A549 (cell line): ENCODE measurements around the gene MS4A8.

Experiments used
- HEYL ChIP-seq: fragments of 250-450 bp; sonication (Bioruptor Pico); IDR thresholded peaks from 2 replicates; pipeline ENCODE4 v1.8.0; 2021; ENCODE audit warnings: mild to moderate bottlenecking, moderate library complexity
- TF ChIP-seq, protein P1 (sequence below): fragments of >200 bp; sonication (Bioruptor Twin); formaldehyde crosslinking; IDR thresholded peaks from 3 replicates; pipeline ENCODE4 v1.5.1; 2016

DNA sequence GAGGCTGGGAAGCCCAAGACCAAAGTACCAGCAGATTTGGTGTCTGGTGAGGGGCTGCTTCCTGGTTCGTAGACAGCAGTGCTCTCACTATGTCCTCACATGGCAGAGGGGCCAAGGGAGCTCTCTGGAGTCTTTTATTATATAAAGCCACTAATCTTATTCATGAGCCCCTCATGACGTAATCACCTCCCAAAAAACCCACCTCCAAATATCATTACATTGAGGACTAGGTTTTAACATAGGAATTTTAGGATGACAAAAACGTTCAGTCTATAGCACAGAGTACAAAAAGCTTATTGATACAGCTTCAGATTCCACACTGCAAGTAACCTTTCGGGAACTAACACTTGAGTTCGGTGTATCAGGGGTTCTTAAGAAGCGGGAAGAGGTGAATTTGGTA is 21.0 kb downstream of the MS4A8 start:
- TF ChIP-seq, protein P1, sequence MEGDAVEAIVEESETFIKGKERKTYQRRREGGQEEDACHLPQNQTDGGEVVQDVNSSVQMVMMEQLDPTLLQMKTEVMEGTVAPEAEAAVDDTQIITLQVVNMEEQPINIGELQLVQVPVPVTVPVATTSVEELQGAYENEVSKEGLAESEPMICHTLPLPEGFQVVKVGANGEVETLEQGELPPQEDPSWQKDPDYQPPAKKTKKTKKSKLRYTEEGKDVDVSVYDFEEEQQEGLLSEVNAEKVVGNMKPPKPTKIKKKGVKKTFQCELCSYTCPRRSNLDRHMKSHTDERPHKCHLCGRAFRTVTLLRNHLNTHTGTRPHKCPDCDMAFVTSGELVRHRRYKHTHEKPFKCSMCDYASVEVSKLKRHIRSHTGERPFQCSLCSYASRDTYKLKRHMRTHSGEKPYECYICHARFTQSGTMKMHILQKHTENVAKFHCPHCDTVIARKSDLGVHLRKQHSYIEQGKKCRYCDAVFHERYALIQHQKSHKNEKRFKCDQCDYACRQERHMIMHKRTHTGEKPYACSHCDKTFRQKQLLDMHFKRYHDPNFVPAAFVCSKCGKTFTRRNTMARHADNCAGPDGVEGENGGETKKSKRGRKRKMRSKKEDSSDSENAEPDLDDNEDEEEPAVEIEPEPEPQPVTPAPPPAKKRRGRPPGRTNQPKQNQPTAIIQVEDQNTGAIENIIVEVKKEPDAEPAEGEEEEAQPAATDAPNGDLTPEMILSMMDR, result no peak
- TF ChIP-seq HEYL (CRISPR knock-in tag), result no peak
